ENCODE measurements around the gene OVAAL.

The OVAAL gene

DNA sequence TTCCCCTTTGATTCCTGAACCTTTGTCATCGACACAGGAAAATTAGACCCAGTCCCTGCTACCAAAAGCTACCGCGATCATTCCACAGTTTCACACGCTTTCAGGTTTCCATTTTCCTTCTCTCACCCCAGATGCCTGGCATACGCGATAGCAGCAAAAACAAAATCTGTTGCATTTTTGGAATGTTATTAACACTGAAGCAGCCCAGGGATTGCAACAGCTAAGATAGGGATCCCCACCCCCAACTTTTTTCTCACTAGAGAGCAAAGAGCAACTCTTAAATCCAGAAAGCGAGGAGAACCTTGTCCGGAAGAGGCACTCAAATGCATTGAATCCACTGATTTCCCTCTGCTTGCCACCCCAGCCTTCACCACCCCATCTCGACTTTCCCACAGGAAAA is 8.9 kb downstream of the OVAAL start:
- TF ChIP-seq, protein P1, sequence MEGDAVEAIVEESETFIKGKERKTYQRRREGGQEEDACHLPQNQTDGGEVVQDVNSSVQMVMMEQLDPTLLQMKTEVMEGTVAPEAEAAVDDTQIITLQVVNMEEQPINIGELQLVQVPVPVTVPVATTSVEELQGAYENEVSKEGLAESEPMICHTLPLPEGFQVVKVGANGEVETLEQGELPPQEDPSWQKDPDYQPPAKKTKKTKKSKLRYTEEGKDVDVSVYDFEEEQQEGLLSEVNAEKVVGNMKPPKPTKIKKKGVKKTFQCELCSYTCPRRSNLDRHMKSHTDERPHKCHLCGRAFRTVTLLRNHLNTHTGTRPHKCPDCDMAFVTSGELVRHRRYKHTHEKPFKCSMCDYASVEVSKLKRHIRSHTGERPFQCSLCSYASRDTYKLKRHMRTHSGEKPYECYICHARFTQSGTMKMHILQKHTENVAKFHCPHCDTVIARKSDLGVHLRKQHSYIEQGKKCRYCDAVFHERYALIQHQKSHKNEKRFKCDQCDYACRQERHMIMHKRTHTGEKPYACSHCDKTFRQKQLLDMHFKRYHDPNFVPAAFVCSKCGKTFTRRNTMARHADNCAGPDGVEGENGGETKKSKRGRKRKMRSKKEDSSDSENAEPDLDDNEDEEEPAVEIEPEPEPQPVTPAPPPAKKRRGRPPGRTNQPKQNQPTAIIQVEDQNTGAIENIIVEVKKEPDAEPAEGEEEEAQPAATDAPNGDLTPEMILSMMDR (IDR thresholded peaks at IDR 0.05; ENCODE audit: control insufficient read depth, extremely low read depth, insufficient read depth) = no peak
- DNase-seq (ENCODE audit: low read depth) = no peak
- H3K4me3 ChIP-seq (ENCODE audit: low read depth, low read length) = no peak overlapping the region

DNA sequence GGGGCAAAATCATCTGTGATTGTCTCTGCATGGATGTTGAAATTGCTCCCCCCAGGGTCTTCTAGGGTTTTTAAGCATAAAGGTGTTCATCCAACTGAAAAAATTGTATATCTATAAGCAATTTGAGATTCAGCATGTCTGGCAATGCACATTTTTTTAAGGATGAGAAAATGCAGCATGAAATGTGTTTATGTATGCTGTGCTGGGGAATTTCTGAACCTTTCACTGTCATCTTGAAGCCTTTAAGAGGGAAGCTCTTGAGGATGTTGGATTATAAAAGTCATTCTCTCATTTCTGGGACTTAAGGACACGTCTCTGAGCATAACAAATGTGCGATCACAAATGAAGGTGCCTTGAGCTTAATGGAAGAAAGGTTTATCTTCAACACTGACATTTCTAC is 9.4 kb downstream of the OVAAL start:
- TF ChIP-seq, protein P1 (IDR thresholded peaks at IDR 0.05; ENCODE audit: control insufficient read depth, extremely low read depth, insufficient read depth) = no peak
- no peak overlapping the region for H3K4me3 ChIP-seq (ENCODE audit: low read depth, low read length)
- no peak for DNase-seq (ENCODE audit: low read depth)

DNA sequence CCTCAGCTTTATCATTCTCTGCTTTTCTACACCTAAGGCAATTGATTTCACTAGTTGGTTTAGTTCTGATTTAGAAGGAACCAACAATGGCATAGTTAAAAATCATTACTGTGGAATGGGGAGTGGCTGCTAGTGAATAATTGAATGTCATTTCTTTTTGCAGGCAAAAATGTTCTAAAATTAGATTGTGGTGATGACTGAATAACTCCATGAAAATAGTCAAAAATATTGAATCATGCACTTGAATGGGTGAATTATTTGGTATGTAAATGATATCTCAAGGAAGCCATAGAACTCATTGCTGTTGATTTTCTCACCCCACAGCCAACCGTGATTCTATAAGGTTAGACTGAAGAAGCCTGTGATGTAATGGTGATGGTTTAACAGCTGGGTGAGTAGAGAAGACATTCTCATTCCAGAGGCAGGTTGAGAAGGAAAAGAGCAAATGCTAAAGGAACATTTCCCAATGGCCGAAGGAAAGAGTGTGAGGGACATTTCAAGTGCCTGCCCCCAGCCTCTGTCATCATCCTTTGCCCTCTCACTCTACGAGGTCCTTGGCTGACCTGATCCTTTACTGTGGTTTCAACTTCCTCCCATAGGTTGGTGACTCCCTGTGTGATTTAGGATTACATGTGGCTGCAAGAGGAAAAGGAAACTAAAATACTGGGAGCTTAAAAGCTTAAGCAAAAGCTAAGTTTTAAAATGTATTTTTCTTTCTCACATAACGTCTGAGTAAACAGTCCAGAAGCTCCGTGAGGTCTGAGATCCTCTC is 12.5 kb downstream of the OVAAL start:
- TF ChIP-seq, protein P1 (IDR thresholded peaks at IDR 0.05; ENCODE audit: control insufficient read depth, extremely low read depth, insufficient read depth) = no peak
- no peak for DNase-seq (ENCODE audit: low read depth)
- H3K4me3 ChIP-seq (ENCODE audit: low read depth, low read length) = no peak overlapping the region

DNA sequence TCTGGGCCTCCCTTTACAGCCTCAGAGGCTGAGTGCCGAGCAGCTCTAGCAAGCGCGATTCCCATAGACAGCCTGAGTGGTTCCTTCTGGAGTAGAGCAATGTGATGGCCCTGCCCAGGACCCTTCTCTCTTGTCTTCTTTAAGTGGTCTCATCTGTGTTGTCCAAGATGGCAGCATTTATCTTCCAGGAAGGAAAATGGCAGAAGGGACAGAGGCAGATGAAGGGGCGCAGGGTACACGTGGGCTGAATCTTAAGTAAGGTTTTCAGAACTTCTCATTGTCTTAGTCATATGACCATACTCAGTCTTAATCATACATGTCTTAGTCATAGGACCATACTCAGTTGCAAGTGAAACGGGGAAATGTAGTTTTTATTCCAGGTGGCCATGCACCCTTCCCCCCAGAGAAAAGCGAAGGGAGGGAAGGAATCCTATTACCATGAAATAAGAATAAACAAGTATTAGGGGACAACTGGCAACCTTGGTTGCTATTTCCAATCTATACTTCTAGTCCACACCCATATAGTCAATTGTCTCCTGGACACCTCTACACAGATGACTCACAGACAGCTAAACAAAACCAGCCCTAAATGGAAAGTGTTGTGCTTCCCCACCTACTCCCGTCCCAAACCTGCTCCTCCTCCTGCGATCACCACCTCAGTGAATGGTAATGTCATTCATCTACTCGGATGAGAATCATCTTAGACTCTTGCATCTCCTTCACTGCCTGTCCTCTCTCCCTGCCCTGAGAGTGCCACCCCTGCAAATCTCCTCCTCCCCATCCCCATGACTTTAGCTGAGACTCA is 13.3 kb downstream of the OVAAL start:
- DNase-seq (ENCODE audit: low read depth) = no peak
- TF ChIP-seq, protein P1 (IDR thresholded peaks at IDR 0.05; ENCODE audit: control insufficient read depth, extremely low read depth, insufficient read depth) = no peak

DNA sequence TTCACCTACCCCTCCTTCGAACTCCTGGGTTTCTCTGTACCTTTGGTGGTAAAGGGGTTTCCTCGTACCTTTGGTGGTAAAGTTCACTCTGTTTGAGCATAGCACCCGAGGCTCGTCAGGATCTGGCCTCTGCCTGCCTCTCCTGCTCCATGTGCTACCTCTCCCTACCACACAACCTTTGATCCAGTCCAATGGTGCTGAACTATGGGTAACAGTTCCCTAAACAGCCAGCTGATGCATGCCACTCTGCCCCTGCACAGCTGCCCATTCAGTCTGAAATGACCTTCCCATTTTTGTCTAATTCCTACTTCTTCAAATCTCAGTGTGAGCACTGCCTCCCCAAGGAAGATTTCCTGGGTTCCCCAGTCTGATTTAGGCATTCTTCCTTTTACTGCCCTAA is 14.0 kb downstream of the OVAAL start:
- H3K4me3 ChIP-seq (ENCODE audit: low read depth, low read length) = no peak overlapping the region
- no peak for DNase-seq (ENCODE audit: low read depth)
- TF ChIP-seq, protein P1 (IDR thresholded peaks at IDR 0.05; ENCODE audit: control insufficient read depth, extremely low read depth, insufficient read depth) = no peak

More for the DNA sequence above, 13.3 kb downstream of the OVAAL start:
- no peak overlapping the region for H3K4me3 ChIP-seq (ENCODE audit: low read depth, low read length)

DNA sequence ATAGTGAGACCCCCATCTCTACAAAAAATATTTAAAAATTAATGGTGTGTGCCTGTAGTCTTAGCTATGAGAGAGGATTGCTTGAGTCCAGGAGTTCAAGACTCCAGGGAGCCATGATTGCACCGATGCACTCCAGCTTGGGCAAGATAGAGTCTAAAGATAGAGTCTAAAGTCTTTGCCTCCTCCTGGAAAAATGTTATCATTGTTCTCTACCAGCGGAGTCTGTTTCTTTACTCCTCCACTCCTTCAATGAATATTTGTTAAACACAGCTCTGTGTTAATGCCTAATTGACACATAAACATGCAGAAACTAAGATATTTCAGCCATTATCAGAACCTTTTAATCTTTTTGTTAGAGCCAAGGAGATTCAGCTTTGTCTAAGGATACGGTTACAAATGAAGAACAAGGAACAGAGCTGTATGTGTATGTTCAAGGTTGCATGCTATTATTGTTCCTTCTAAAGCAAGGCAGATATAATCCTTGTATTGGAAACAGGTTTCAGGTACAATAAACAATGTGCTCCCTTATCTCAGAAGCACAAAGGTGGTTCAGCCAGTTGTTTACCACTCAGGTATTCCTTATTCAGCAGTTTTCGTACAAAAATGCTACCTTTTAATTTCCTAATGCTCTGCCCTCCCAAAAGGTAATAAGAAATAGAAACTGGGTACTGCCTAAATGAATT is 15.4 kb downstream of the OVAAL start:
- no peak overlapping the region for H3K4me3 ChIP-seq (ENCODE audit: low read depth, low read length)
- no peak for DNase-seq (ENCODE audit: low read depth)
- TF ChIP-seq, protein P1 (IDR thresholded peaks at IDR 0.05; ENCODE audit: control insufficient read depth, extremely low read depth, insufficient read depth) = no peak

Measured in LNCaP clone FGC (cell line).